Parathyroid adenoma (tissue), 2 donors: ENCODE measurements around the gene FMNL1.

Experiments
- H2AFZ ChIP-seq: fragments of 300-600 bp; sonication (generic); one replicate; pipeline ENCODE4 v1.7.0; 2017; ENCODE audit warnings: antibody characterized with exemption, mild to moderate bottlenecking
- H3K27ac ChIP-seq: fragments of 300-600 bp; sonication (generic); one replicate; pipeline ENCODE4 v1.7.0; 2017
- H3K27me3 ChIP-seq: fragments of 300-600 bp; sonication (generic); one replicate; pipeline ENCODE4 v1.7.0; 2017; ENCODE audit warnings: low read length; ENCODE audit not compliant: control insufficient read depth, insufficient read depth
- H3K36me3 ChIP-seq: fragments of 300-600 bp; sonication (generic); one replicate; pipeline ENCODE4 v1.7.0; 2017; ENCODE audit warnings: low read length; ENCODE audit not compliant: control insufficient read depth, insufficient read depth
- H3K4me1 ChIP-seq: fragments of 300-600 bp; sonication (generic); one replicate; pipeline ENCODE4 v1.7.0; 2017; ENCODE audit warnings: control low read depth
- H3K4me2 ChIP-seq: fragments of 300-600 bp; sonication (generic); one replicate; pipeline ENCODE4 v1.7.0; 2017; ENCODE audit warnings: low read length
- H3K4me3 ChIP-seq: fragments of 300-600 bp; sonication (generic); one replicate; pipeline ENCODE4 v1.7.0; 2017; ENCODE audit warnings: low read depth, low read length
- H3K79me2 ChIP-seq: fragments of 300-600 bp; sonication (generic); one replicate; pipeline ENCODE4 v1.7.0; 2017; ENCODE audit warnings: control low read depth
- H3K9ac ChIP-seq: fragments of 300-600 bp; sonication (generic); one replicate; pipeline ENCODE4 v1.7.0; 2017; ENCODE audit warnings: mild to moderate bottlenecking
- H3K9me3 ChIP-seq: fragments of 300-600 bp; sonication (generic); one replicate; pipeline ENCODE4 v1.7.0; 2017; ENCODE audit warnings: low read length; ENCODE audit not compliant: control insufficient read depth
- TF ChIP-seq, protein P1 (sequence below): fragments of 300-600 bp; sonication (generic); IDR thresholded peaks from one replicate; pipeline ENCODE4 v1.7.0; 2017; ENCODE audit warnings: antibody characterized with exemption, mild to moderate bottlenecking
- donor health status: primary hyperparathyroidism.

FMNL1 gene

DNA sequence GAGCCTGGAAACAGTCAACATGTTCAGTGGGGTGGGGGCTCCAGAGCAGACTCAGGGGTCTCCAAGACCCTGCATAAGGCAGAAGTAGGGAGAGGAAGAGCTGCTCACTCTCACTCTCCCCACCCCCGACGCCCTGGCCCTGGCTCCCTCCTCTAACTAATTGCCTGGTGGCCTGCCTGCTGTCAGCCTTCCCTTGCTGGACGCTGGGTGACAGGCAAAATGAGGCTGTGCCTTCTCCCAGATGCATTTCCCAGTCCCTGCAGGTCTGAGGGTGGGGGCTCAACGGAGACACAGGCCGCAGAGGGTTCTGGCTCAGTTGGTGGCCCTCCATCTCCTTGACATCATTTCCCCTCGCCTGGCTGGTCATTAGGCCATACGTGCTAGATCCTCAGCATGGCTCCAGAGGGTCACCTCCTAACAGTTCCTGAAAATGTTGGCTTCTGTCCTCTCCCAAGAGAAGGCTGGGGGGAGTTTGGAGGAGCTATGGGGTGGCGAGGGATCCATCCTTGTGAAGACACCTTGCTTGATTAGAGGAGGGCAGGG, 1.4 kb downstream of the FMNL1 start:
- Histone ChIP-seq H3K36me3 (no peaks in the 10 kb centered on the region), H3K27me3 (no peaks in the 10 kb centered on the region), H3K4me1 (peaks cover 3% of the 10 kb centered on the region), H3K79me2 (no peaks in the 10 kb centered on the region), H3K4me2 (peak overlapping the region; percentile 19), H2AFZ (no peak overlapping the region), H3K27ac (no peak overlapping the region), H3K4me3 (peak overlapping the region; percentile 25), H3K9me3 (no peaks in the 10 kb centered on the region), H3K9ac (no peak overlapping the region)
- TF ChIP-seq, protein P1, sequence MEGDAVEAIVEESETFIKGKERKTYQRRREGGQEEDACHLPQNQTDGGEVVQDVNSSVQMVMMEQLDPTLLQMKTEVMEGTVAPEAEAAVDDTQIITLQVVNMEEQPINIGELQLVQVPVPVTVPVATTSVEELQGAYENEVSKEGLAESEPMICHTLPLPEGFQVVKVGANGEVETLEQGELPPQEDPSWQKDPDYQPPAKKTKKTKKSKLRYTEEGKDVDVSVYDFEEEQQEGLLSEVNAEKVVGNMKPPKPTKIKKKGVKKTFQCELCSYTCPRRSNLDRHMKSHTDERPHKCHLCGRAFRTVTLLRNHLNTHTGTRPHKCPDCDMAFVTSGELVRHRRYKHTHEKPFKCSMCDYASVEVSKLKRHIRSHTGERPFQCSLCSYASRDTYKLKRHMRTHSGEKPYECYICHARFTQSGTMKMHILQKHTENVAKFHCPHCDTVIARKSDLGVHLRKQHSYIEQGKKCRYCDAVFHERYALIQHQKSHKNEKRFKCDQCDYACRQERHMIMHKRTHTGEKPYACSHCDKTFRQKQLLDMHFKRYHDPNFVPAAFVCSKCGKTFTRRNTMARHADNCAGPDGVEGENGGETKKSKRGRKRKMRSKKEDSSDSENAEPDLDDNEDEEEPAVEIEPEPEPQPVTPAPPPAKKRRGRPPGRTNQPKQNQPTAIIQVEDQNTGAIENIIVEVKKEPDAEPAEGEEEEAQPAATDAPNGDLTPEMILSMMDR = no peak

DNA sequence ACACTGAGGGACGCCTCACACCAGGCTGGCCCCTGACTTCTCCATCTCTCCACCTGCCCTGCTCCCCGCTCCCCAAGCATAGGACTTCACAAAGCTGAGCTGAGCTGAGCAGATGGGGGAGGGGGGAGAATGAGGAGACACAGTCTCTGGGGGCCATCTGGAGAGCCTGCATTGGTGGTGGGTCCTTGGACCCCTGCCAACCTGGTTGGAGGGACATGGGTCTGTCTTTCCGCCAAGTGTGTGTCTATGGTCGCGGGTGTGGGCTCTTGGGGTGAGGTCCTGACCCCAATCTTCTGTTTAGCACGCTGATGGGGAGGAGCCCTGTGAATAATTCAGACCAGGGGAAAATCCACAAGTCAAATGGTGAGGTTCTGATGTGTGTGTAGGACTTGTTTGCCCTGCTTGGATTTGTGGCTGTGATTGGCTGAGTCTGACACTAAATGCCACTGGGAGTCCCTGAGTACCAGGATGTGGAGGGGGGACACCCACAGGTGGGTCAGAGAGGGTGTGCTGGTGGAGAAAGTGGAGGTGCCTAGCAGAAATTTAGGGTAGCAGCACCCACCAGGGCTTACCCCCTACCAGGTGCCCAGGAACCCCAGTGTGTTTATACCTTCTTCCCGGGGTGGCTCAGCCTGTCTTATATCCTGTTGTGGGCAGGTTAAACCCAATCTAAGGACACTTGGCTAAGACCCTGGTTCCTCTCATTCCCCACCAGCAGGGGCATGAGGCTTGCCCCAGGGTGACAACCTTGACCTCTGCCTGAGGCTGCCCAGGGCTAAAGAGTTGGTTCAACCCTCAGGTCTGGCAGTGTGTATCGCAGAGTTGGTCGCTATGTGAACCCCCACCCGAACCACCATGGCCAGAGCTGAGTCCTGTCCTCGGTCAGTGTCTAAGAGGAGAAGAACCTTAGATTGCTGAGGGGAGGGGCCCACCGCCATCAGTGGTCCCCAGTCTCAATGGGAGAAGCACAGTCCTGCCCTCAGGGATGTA, 2.1 kb downstream of the FMNL1 start:
- Histone ChIP-seq H3K4me3 (peak overlapping the region; percentile 9), H3K27ac (no peak overlapping the region), H3K9me3 (no peaks in the 10 kb centered on the region), H3K27me3 (no peaks in the 10 kb centered on the region), H3K4me2 (no peak overlapping the region), H3K9ac (no peak overlapping the region), H3K36me3 (no peaks in the 10 kb centered on the region), H2AFZ (no peak overlapping the region), H3K79me2 (no peaks in the 10 kb centered on the region), H3K4me1 (peaks cover 3% of the 10 kb centered on the region)
- TF ChIP-seq, protein P1 = no peak

DNA sequence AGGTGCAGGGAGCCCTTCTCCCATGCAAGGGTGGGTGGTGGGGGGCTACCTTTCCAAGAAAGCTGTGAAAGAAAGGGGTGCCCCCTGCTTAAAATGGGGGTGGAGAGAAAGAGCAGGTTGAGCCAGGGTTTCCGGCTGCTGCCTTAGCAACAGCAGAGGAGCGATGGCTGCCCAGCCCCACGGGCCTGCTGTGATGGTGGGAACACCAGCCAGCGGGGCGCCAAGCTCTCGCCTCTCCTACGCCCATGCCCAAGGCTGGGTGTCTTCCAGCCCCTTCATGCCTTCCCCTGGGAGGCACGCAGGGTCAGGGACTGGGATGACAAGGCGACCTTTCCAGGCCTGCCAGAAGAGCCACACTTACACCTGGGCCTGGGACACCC, 3.0 kb downstream of the FMNL1 start:
- H3K36me3 ChIP-seq = no peaks in the 10 kb centered on the region
- TF ChIP-seq, protein P1 = no peak
- no peak overlapping the region for H3K4me3 ChIP-seq
- H3K9ac ChIP-seq = no peak overlapping the region
- H3K27me3 ChIP-seq = no peaks in the 10 kb centered on the region
- no peaks in the 10 kb centered on the region for H3K9me3 ChIP-seq
- H3K4me1 ChIP-seq = peaks cover 3% of the 10 kb centered on the region
- H3K27ac ChIP-seq = no peak overlapping the region
- no peaks in the 10 kb centered on the region for H3K79me2 ChIP-seq
- H3K4me2 ChIP-seq = no peak overlapping the region
- H2AFZ ChIP-seq = no peak overlapping the region

GRCh38 chr17:45225051-45225700, 3.5 kb downstream of the FMNL1 start:
- Histone ChIP-seq H3K9ac (no peak overlapping the region), H3K27me3 (no peaks in the 10 kb centered on the region), H2AFZ (no peak overlapping the region), H3K4me2 (no peak overlapping the region), H3K79me2 (no peaks in the 10 kb centered on the region), H3K4me1 (peaks cover 3% of the 10 kb centered on the region), H3K36me3 (no peaks in the 10 kb centered on the region), H3K27ac (no peak overlapping the region), H3K4me3 (peak overlapping the region; percentile 1), H3K9me3 (no peaks in the 10 kb centered on the region)
- TF ChIP-seq, protein P1 = no peak
